Sigmoid colon (tissue), 4 donors: ENCODE results near the gene SLPI.

Source experiments
- EP300 ChIP-seq, 4 donors: sonication (generic); formaldehyde crosslinking; IDR thresholded peaks; one replicate each; pipeline ENCODE4 v1.6.1; 2017; ENCODE audit warnings: antibody characterized with exemption in 4 of 4
- POLR2A ChIP-seq, 2 donors: fragments of 450-650 bp; IDR thresholded peaks; one replicate each; pipeline ENCODE4 v1.6.1; 2016; ENCODE audit warnings: antibody characterized with exemption in 2 of 2, mild to moderate bottlenecking in 2 of 2, moderate library complexity in 2 of 2
- POLR2AphosphoS5 ChIP-seq, 4 donors: sonication (generic); formaldehyde crosslinking; IDR thresholded peaks; one replicate each; pipeline ENCODE4 v1.6.1; 2017; ENCODE audit warnings: antibody characterized with exemption in 4 of 4
- TF ChIP-seq, protein P1 (sequence below), 4 experiments: fragments of 450-650 bp in 3 of 4; fragments of 200-600 bp in 1 of 4; IDR thresholded peaks; one replicate each; pipeline ENCODE4 v1.5.1; 2016 to 2019; ENCODE audit warnings: antibody characterized with exemption in 4 of 4, mild to moderate bottlenecking in 3 of 4, moderate library complexity in 2 of 4

DNA sequence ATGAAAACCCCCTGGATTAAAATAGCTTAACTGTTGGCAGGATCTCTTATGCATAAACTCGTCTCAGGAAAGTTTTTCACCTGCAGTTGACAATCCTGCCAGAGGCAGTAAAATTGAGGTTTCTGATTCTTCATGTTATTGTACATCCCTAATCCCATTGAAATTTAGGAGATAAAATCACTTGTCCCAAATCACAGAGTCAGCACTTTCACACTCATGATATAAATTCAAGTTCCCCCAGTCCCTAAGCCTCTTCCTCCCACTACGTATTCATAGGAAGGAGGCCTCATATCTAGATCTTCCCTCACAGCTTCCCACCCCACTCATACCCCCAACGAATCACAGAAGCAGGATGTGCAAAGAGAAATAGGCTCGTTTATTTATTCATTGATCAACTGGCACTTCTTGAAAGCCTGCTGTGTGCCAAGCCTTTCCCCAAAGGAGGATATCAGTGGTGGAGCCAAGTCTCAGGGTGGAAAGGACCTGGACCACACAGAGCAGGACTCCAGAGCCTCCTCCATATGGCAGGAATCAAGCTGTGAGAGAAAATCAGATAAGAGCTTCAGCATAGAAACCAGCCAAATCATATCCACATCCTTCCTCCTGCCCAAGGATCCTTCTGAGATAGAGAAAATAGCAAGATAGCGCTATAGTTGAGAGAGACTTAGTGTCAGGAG, 2.3 kb downstream of the SLPI start:
- TF ChIP-seq, protein P1, sequence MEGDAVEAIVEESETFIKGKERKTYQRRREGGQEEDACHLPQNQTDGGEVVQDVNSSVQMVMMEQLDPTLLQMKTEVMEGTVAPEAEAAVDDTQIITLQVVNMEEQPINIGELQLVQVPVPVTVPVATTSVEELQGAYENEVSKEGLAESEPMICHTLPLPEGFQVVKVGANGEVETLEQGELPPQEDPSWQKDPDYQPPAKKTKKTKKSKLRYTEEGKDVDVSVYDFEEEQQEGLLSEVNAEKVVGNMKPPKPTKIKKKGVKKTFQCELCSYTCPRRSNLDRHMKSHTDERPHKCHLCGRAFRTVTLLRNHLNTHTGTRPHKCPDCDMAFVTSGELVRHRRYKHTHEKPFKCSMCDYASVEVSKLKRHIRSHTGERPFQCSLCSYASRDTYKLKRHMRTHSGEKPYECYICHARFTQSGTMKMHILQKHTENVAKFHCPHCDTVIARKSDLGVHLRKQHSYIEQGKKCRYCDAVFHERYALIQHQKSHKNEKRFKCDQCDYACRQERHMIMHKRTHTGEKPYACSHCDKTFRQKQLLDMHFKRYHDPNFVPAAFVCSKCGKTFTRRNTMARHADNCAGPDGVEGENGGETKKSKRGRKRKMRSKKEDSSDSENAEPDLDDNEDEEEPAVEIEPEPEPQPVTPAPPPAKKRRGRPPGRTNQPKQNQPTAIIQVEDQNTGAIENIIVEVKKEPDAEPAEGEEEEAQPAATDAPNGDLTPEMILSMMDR (IDR thresholded peaks at IDR 0.05), result no peak
- no peak for TF ChIP-seq EP300 (IDR thresholded peaks at IDR 0.05)
- TF ChIP-seq POLR2A (IDR thresholded peaks at IDR 0.05), result no peak
- TF ChIP-seq POLR2AphosphoS5 (IDR thresholded peaks at IDR 0.05), result no peak
